Stimulated activated CD4-positive, alpha-beta T cell treated with anti-CD3 and anti-CD28 coated beads, Interleukin-4, amount 100 ng/mL, for 24 hours (primary cell): ENCODE measurements around the gene NLGN1.
"Not testable (repeated sequence)": the region's sequence is repeated elsewhere in the genome, so short reads cannot be mapped to it uniquely, and the experiment has no call there.

ENCODE experiments used
- DNase-seq: peaks from one replicate; pipeline ENCODE4 v3.0.0-alpha.2; 2020

NLGN1 gene

GRCh38 chr3:173397161-173398110 is at the start of gene NLGN1:
NLGN1 (plus strand) TSS chr3:173397744.
- no peak for DNase-seq

GRCh38 chr3:173351886-173352285 is 45.7 kb upstream of the NLGN1 start:
- no peak for DNase-seq

GRCh38 chr3:173353137-173353536 is 44.4 kb upstream of the NLGN1 start:
- DNase-seq = not testable (repeated sequence)

GRCh38 chr3:173354124-173354523 is 43.4 kb upstream of the NLGN1 start:
- no peak for DNase-seq

- DNase-seq = no peak
Measured at GRCh38 chr3:173371848-173372487, 25.6 kb upstream of the NLGN1 start.

- DNase-seq = no peak
Measured at GRCh38 chr3:173380681-173381080, 16.9 kb upstream of the NLGN1 start.

GRCh38 chr3:173381936-173382335 is 15.6 kb upstream of the NLGN1 start:
- not testable (repeated sequence) for DNase-seq

- no peak for DNase-seq
Measured at GRCh38 chr3:173395073-173395411, 2.5 kb upstream of the NLGN1 start.

- DNase-seq = no peak
Measured at GRCh38 chr3:173395412-173396181, 1.9 kb upstream of the NLGN1 start.

GRCh38 chr3:173396191-173397041 is 1.1 kb upstream of the NLGN1 start:
- no peak for DNase-seq

GRCh38 chr3:173398111-173398479 is 551 bp downstream of the NLGN1 start:
- no peak for DNase-seq

GRCh38 chr3:173399044-173399443 is 1.5 kb downstream of the NLGN1 start:
- DNase-seq = no peak

- DNase-seq = no peak
Measured at GRCh38 chr3:173401369-173401768, 3.8 kb downstream of the NLGN1 start.

GRCh38 chr3:173402656-173403055 is 5.1 kb downstream of the NLGN1 start:
- DNase-seq = no peak

- DNase-seq = no peak
Measured at GRCh38 chr3:173403376-173403775, 5.8 kb downstream of the NLGN1 start.

GRCh38 chr3:173404156-173404555 is 6.6 kb downstream of the NLGN1 start:
- DNase-seq = no peak

- no peak for DNase-seq
Measured at GRCh38 chr3:173410436-173410835, 12.9 kb downstream of the NLGN1 start.

GRCh38 chr3:173410849-173411248 is 13.3 kb downstream of the NLGN1 start:
- no peak for DNase-seq

GRCh38 chr3:173411375-173411973 is 13.9 kb downstream of the NLGN1 start:
- DNase-seq = no peak

GRCh38 chr3:173416070-173416469 is 18.5 kb downstream of the NLGN1 start:
- no peak for DNase-seq

- DNase-seq = no peak
Measured at GRCh38 chr3:173429076-173429475, 31.5 kb downstream of the NLGN1 start.

- no peak for DNase-seq
Measured at GRCh38 chr3:173429527-173429926, 32.0 kb downstream of the NLGN1 start.
